ENCODE data around the gene LTA. TPM values are rescaled to one million over a fixed set of nuclear protein-coding genes. Genes with fewer than 3 reads are reported as not detected.

Gene LTA
- polyA plus RNA-seq, 1 donor from 2014 or later: not detected

GRCh38 chr6:31617010-31617409 is 44.9 kb downstream of the LTA start:
- H3K9ac ChIP-seq (ENCODE audit: low read length): no peak overlapping the region
- TF ChIP-seq EZH2 (IDR thresholded peaks at IDR 0.05; ENCODE audit: borderline replicate concordance, insufficient read depth, low read length, poor library complexity, severe bottlenecking): no peak
- TF ChIP-seq MXI1 (conservative IDR thresholded peaks at IDR 0.05; ENCODE audit: poor library complexity, severe bottlenecking): no peak

GRCh38 chr6:31619805-31620585 is 47.9 kb downstream of the LTA start:
- Histone ChIP-seq H3K9me2 (ENCODE audit: insufficient read depth, low read length) (no peaks in the 10 kb centered on the region), H3K27ac (ENCODE audit: low read length) (peak overlapping the region; percentile 99), H4K20me1 (ENCODE audit: insufficient read depth) (no peaks in the 10 kb centered on the region), H3K4me3 (ENCODE audit: low read length) (peak overlapping the region; percentile 93), H3K27me3 (ENCODE audit: insufficient read depth, low read depth, low read length) (no peaks in the 10 kb centered on the region), H3K36me3 (ENCODE audit: insufficient read depth, low read length) (no peaks in the 10 kb centered on the region), H3K4me2 (ENCODE audit: low read length) (peak overlapping the region; percentile 17), H3K9me3 (ENCODE audit: low read length) (no peaks in the 10 kb centered on the region), H2AFZ (ENCODE audit: low read depth, low read length) (peak overlapping the region; percentile 19), H3K79me2 (replicated peaks; ENCODE audit: insufficient read depth, low read length) (peaks cover 38% of the 10 kb centered on the region), H3K9ac (ENCODE audit: low read length) (peak overlapping the region; percentile 100), H3F3A (ENCODE audit: insufficient read depth, low read length, poor library complexity, severe bottlenecking) (no peaks in the 10 kb centered on the region)
- peak; percentile 50 for TF ChIP-seq MXI1 (conservative IDR thresholded peaks at IDR 0.05; ENCODE audit: poor library complexity, severe bottlenecking)
- TF ChIP-seq TAF1 (IDR thresholded peaks at IDR 0.05; ENCODE audit: low read depth): peak; percentile 66
- peak; percentile 43 for TF ChIP-seq RAD21 (conservative IDR thresholded peaks at IDR 0.05)
- TF ChIP-seq CTCF (IDR thresholded peaks at IDR 0.05; ENCODE audit: poor library complexity, severe bottlenecking): no peak
- peak; percentile 72 for TF ChIP-seq EP300 (conservative IDR thresholded peaks at IDR 0.05; ENCODE audit: poor library complexity, severe bottlenecking)
- peak; percentile 94 for TF ChIP-seq REST (IDR thresholded peaks at IDR 0.05; ENCODE audit: borderline replicate concordance)
- TF ChIP-seq POLR2AphosphoS5 (IDR thresholded peaks at IDR 0.05): peak; percentile 94
- TF ChIP-seq SMC3 (conservative IDR thresholded peaks at IDR 0.05; ENCODE audit: poor library complexity): peak; percentile 51
- TF ChIP-seq EZH2 (IDR thresholded peaks at IDR 0.05; ENCODE audit: borderline replicate concordance, insufficient read depth, low read length, poor library complexity, severe bottlenecking): no peak

More at GRCh38 chr6:31617010-31617409, 44.9 kb downstream of the LTA start:
- Histone ChIP-seq H3K4me3 (ENCODE audit: low read length) (no peak overlapping the region), H4K20me1 (ENCODE audit: insufficient read depth) (no peaks in the 10 kb centered on the region), H3K9me2 (ENCODE audit: insufficient read depth, low read length) (no peaks in the 10 kb centered on the region), H3K9me3 (ENCODE audit: low read length) (no peaks in the 10 kb centered on the region), H3K79me2 (replicated peaks; ENCODE audit: insufficient read depth, low read length) (peaks cover 14% of the 10 kb centered on the region), H3K4me2 (ENCODE audit: low read length) (no peak overlapping the region), H2AFZ (ENCODE audit: low read depth, low read length) (no peak overlapping the region), H3K36me3 (ENCODE audit: insufficient read depth, low read length) (no peaks in the 10 kb centered on the region), H3K27me3 (ENCODE audit: insufficient read depth, low read depth, low read length) (no peaks in the 10 kb centered on the region), H3K27ac (ENCODE audit: low read length) (no peak overlapping the region), H3F3A (ENCODE audit: insufficient read depth, low read length, poor library complexity, severe bottlenecking) (no peaks in the 10 kb centered on the region)

Data from neural cell (in vitro differentiated cells).